HG03196 (cell line): ENCODE results near the gene RALGAPA2.

Experiments
- ATAC-seq: cut with Tn5 transposase; IDR thresholded peaks from one replicate; pipeline ENCODE4 v1.9.1; 2021; ENCODE audit not compliant: unreplicated experiment

Gene RALGAPA2

GRCh38 chr20:20635006-20635405 lies 77.4 kb downstream of the RALGAPA2 start:
- no peak for ATAC-seq

GRCh38 chr20:20632644-20633043 lies 79.8 kb downstream of the RALGAPA2 start:
- no peak for ATAC-seq

GRCh38 chr20:20630551-20630950 lies 81.9 kb downstream of the RALGAPA2 start:
- no peak for ATAC-seq

- ATAC-seq: no peak
Measured at GRCh38 chr20:20629556-20630188, 82.8 kb downstream of the RALGAPA2 start.

- no peak for ATAC-seq
Measured at GRCh38 chr20:20628314-20628713, 84.1 kb downstream of the RALGAPA2 start.

GRCh38 chr20:20627471-20627870 lies 85.0 kb downstream of the RALGAPA2 start:
- no peak for ATAC-seq

- ATAC-seq: no peak
Measured at GRCh38 chr20:20624914-20625313, 87.5 kb downstream of the RALGAPA2 start.

- no peak for ATAC-seq
Measured at GRCh38 chr20:20621195-20621594, 91.2 kb downstream of the RALGAPA2 start.

- ATAC-seq: no peak
Measured at GRCh38 chr20:20614391-20614790, 98.1 kb downstream of the RALGAPA2 start.

- no peak for ATAC-seq
Measured at GRCh38 chr20:20612251-20612650, 100.2 kb downstream of the RALGAPA2 start.

GRCh38 chr20:20611167-20611566 lies 101.3 kb downstream of the RALGAPA2 start:
- ATAC-seq: no peak

GRCh38 chr20:20609522-20609921 lies 102.9 kb downstream of the RALGAPA2 start:
- ATAC-seq: no peak

- no peak for ATAC-seq
Measured at GRCh38 chr20:20608641-20609040, 103.8 kb downstream of the RALGAPA2 start.

GRCh38 chr20:20608041-20608440 lies 104.4 kb downstream of the RALGAPA2 start:
- no peak for ATAC-seq

- ATAC-seq: no peak
Measured at GRCh38 chr20:20606881-20607280, 105.6 kb downstream of the RALGAPA2 start.

GRCh38 chr20:20606050-20606449 lies 106.4 kb downstream of the RALGAPA2 start:
- ATAC-seq: no peak

- ATAC-seq: no peak
Measured at GRCh38 chr20:20604907-20605306, 107.5 kb downstream of the RALGAPA2 start.

GRCh38 chr20:20604357-20604756 lies 108.1 kb downstream of the RALGAPA2 start:
- no peak for ATAC-seq

- ATAC-seq: peak; percentile 98
Measured at GRCh38 chr20:20603339-20603990, 109.0 kb downstream of the RALGAPA2 start.

- ATAC-seq: no peak
Measured at GRCh38 chr20:20597966-20598365, 114.5 kb downstream of the RALGAPA2 start.

GRCh38 chr20:20594171-20594530 lies 118.3 kb downstream of the RALGAPA2 start:
- ATAC-seq: no peak

- no peak for ATAC-seq
Measured at GRCh38 chr20:20593447-20594170, 118.8 kb downstream of the RALGAPA2 start.
